Measurements from ENCODE around the gene PNRC1.
"Not testable (repeated sequence)": the region's sequence is repeated elsewhere in the genome, so short reads cannot be mapped to it uniquely, and the experiment has no call there.

PNRC1 gene

DNA sequence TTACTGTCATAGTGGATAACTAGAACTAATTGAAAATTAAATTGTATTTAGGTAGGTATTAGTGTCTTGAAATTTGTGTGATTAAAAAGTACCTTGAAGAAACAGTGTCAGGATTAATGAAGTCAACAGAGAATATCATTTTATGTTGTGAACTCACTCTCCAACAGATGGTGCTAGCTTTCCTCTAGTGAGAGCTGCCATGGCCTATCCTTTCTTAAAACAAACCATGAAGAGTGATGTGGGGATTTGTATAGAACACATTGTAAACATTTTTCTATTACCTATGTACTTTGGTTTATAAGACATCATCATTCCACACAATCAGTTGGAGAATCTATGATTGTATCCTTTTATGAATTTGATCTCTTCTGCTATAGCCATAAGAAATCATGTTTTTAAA, 42.1 kb downstream of the PNRC1 start:
- H3K36me3 ChIP-seq (ENCODE audit: control insufficient read depth, insufficient read depth, low read length), result no peaks in the 10 kb centered on the region
- no peaks in the 10 kb centered on the region for H3K9me3 ChIP-seq (ENCODE audit: control insufficient read depth, low read length)
- no peak overlapping the region for H3K27ac ChIP-seq (ENCODE audit: insufficient read depth, low read depth, low read length, poor library complexity, severe bottlenecking)
- no peak overlapping the region for H3K4me3 ChIP-seq (ENCODE audit: insufficient read depth, low read depth, low read length)
- H3K27me3 ChIP-seq (ENCODE audit: control insufficient read depth, insufficient read depth, low read length, poor library complexity, severe bottlenecking), result peaks cover 14% of the 10 kb centered on the region
- no peaks in the 10 kb centered on the region for H3K4me1 ChIP-seq (ENCODE audit: control insufficient read depth, insufficient read depth, low read length)

DNA sequence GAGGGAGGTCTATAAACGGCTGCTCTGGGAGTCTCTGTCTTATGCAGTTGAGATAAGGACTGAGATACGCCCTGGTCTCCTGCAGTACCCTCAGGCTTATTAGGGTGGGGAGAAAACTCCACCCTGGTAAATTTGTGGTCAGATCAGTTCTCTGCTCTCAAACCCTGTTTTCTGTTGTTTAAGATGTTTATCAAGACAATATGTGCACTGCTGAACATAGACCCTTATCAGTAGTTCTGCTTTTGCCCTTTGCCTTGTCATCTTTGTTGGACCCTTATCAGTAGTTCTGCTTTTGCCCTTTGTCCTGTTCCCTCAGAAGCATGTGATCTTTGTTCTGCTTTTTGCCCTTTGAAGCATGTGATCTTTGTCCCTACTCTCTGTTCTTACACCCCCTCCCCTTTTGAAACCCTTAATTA, 47.7 kb downstream of the PNRC1 start:
- WGBS, 2 experiments, result 88 to 95% methylated on average over 2 of the region's 2 CpGs
- not testable (repeated sequence) for H3K4me3 ChIP-seq (ENCODE audit: insufficient read depth, low read depth, low read length); H3K27me3 ChIP-seq (ENCODE audit: control insufficient read depth, insufficient read depth, low read length, poor library complexity, severe bottlenecking); H3K27ac ChIP-seq (ENCODE audit: insufficient read depth, low read depth, low read length, poor library complexity, severe bottlenecking); H3K36me3 ChIP-seq (ENCODE audit: control insufficient read depth, insufficient read depth, low read length); H3K9me3 ChIP-seq (ENCODE audit: control insufficient read depth, low read length); H3K4me1 ChIP-seq (ENCODE audit: control insufficient read depth, insufficient read depth, low read length)

GRCh38 chr6:89131599-89131998, 51.0 kb downstream of the PNRC1 start:
- H3K27me3 ChIP-seq (ENCODE audit: control insufficient read depth, insufficient read depth, low read length, poor library complexity, severe bottlenecking), result no peaks in the 10 kb centered on the region
- H3K4me1 ChIP-seq (ENCODE audit: control insufficient read depth, insufficient read depth, low read length), result no peaks in the 10 kb centered on the region
- H3K36me3 ChIP-seq (ENCODE audit: control insufficient read depth, insufficient read depth, low read length), result no peaks in the 10 kb centered on the region
- no peak overlapping the region for H3K27ac ChIP-seq (ENCODE audit: insufficient read depth, low read depth, low read length, poor library complexity, severe bottlenecking)
- H3K4me3 ChIP-seq (ENCODE audit: insufficient read depth, low read depth, low read length), result no peak overlapping the region
- 95 to 96% methylated on average over 3 of the region's 3 CpGs for WGBS, 2 experiments
- H3K9me3 ChIP-seq (ENCODE audit: control insufficient read depth, low read length), result no peaks in the 10 kb centered on the region

GRCh38 chr6:89132057-89132456, 51.5 kb downstream of the PNRC1 start:
- Histone ChIP-seq H3K27ac (ENCODE audit: insufficient read depth, low read depth, low read length, poor library complexity, severe bottlenecking) (no peak overlapping the region), H3K36me3 (ENCODE audit: control insufficient read depth, insufficient read depth, low read length) (no peaks in the 10 kb centered on the region), H3K27me3 (ENCODE audit: control insufficient read depth, insufficient read depth, low read length, poor library complexity, severe bottlenecking) (no peaks in the 10 kb centered on the region), H3K9me3 (ENCODE audit: control insufficient read depth, low read length) (no peaks in the 10 kb centered on the region), H3K4me1 (ENCODE audit: control insufficient read depth, insufficient read depth, low read length) (no peaks in the 10 kb centered on the region), H3K4me3 (ENCODE audit: insufficient read depth, low read depth, low read length) (no peak overlapping the region)
- WGBS, 2 experiments, result 76 to 80% methylated on average over 1 to 2 of the region's 2 CpGs

GRCh38 chr6:89133981-89134380, 53.4 kb downstream of the PNRC1 start:
- no peaks in the 10 kb centered on the region for H3K27me3 ChIP-seq (ENCODE audit: control insufficient read depth, insufficient read depth, low read length, poor library complexity, severe bottlenecking)
- H3K4me3 ChIP-seq (ENCODE audit: insufficient read depth, low read depth, low read length), result no peak overlapping the region
- H3K36me3 ChIP-seq (ENCODE audit: control insufficient read depth, insufficient read depth, low read length), result no peaks in the 10 kb centered on the region
- H3K27ac ChIP-seq (ENCODE audit: insufficient read depth, low read depth, low read length, poor library complexity, severe bottlenecking), result no peak overlapping the region
- H3K9me3 ChIP-seq (ENCODE audit: control insufficient read depth, low read length), result no peaks in the 10 kb centered on the region
- WGBS, 2 experiments, result 66 to 70% methylated on average over 9 of the region's 9 CpGs
- no peaks in the 10 kb centered on the region for H3K4me1 ChIP-seq (ENCODE audit: control insufficient read depth, insufficient read depth, low read length)

GRCh38 chr6:89134723-89135122, 54.2 kb downstream of the PNRC1 start:
- H3K4me1 ChIP-seq (ENCODE audit: control insufficient read depth, insufficient read depth, low read length), result no peaks in the 10 kb centered on the region
- no peaks in the 10 kb centered on the region for H3K9me3 ChIP-seq (ENCODE audit: control insufficient read depth, low read length)
- WGBS, 2 experiments, result 47 to 70% methylated on average over 2 to 3 of the region's 3 CpGs

More at GRCh38 chr6:89134723-89135122, 54.2 kb downstream of the PNRC1 start:
- H3K27me3 ChIP-seq (ENCODE audit: control insufficient read depth, insufficient read depth, low read length, poor library complexity, severe bottlenecking), result no peaks in the 10 kb centered on the region
- no peak overlapping the region for H3K27ac ChIP-seq (ENCODE audit: insufficient read depth, low read depth, low read length, poor library complexity, severe bottlenecking)
- H3K36me3 ChIP-seq (ENCODE audit: control insufficient read depth, insufficient read depth, low read length), result no peaks in the 10 kb centered on the region
- H3K4me3 ChIP-seq (ENCODE audit: insufficient read depth, low read depth, low read length), result no peak overlapping the region

Measured in ectodermal cell (in vitro differentiated cells).